GM12891 (cell line): ENCODE data around the gene GAPDH.
"Not testable (repeated sequence)": the region's sequence is repeated elsewhere in the genome, so short reads cannot be mapped to it uniquely, and the experiment has no call there.

Experiments
- POLR2A ChIP-seq: IDR thresholded peaks from 2 replicates; pipeline ENCODE4 v1.6.1; 2011; ENCODE audit warnings: low read depth, low read length, control low read depth
- POLR2AphosphoS5 ChIP-seq: IDR thresholded peaks from 2 replicates; pipeline ENCODE4 v1.6.1; 2011; ENCODE audit warnings: low read depth, low read length, control low read depth
- SPI1 ChIP-seq: IDR thresholded peaks from 2 replicates; pipeline ENCODE4 v1.6.1; 2011; ENCODE audit warnings: low read depth, low read length, control low read depth
- TAF1 ChIP-seq: IDR thresholded peaks from 2 replicates; pipeline ENCODE4 v1.6.1; 2011; ENCODE audit warnings: low read depth, low read length, control low read depth

DNA sequence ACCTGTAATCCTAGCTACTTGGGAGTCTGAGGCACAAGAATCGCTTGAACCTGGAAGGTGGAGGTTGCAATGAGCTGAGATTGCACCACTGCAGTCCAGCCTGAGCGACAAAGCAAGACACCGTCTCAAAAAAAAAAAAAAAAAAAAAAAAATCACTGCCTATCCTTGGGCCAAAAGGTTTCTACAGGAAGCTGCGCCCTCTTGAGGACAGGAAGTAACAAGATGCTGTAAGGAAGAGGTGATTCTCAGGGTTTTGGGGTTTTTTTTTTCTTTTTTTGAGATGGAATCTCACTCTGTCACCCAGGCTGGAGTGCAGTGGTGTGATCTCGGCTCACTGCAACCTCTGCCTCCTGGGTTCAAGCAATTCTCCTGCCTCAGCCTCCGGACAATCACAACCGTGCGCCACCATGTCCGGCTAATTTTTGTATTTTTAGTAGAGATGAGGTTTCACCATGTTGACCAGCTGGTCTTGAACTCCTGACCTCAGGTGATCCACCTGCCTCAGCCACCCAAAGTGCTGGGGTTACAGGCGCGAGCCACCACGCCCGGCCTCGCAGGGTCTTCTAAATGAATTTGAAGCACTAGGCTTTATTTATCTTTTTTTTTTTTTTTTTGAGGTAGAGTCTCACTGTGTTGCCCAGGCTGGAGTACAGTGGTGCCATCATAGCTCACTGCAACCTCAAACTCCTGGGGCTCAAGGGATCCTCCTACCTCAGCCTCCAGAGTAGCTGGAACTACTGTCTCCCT lies 23.9 kb downstream of the GAPDH start:
- TF ChIP-seq POLR2A, TAF1, POLR2AphosphoS5, SPI1: not testable (repeated sequence)
